IMR-90 (cell line): ENCODE results near the gene FOXN3.

Experiments used
- CTCF ChIP-seq: conservative IDR thresholded peaks from 2 replicates; pipeline ENCODE4 v1.5.1; 2012; ENCODE audit warnings: mild to moderate bottlenecking, low read depth, low read length, improper control_type of control experiment
- MAZ ChIP-seq: IDR thresholded peaks from 2 replicates; pipeline ENCODE4 v1.6.1; 2012; ENCODE audit warnings: low read depth, mild to moderate bottlenecking, low read length, improper control_type of control experiment, moderate library complexity, borderline replicate concordance
- RCOR1 ChIP-seq: IDR thresholded peaks from 2 replicates; pipeline ENCODE4 v1.6.1; 2012; ENCODE audit warnings: mild to moderate bottlenecking, low read length, improper control_type of control experiment; ENCODE audit not compliant: insufficient replicate concordance

GRCh38 chr14:89242652-89243279, 174.3 kb downstream of the FOXN3 start:
- TF ChIP-seq CTCF, result no peak
- TF ChIP-seq MAZ, result no peak
- no peak for TF ChIP-seq RCOR1
